ENCODE measurements around the gene IZUMO1.
"Not testable (repeated sequence)": the region's sequence is repeated elsewhere in the genome, so short reads cannot be mapped to it uniquely, and the experiment has no call there.

The IZUMO1 gene

DNA sequence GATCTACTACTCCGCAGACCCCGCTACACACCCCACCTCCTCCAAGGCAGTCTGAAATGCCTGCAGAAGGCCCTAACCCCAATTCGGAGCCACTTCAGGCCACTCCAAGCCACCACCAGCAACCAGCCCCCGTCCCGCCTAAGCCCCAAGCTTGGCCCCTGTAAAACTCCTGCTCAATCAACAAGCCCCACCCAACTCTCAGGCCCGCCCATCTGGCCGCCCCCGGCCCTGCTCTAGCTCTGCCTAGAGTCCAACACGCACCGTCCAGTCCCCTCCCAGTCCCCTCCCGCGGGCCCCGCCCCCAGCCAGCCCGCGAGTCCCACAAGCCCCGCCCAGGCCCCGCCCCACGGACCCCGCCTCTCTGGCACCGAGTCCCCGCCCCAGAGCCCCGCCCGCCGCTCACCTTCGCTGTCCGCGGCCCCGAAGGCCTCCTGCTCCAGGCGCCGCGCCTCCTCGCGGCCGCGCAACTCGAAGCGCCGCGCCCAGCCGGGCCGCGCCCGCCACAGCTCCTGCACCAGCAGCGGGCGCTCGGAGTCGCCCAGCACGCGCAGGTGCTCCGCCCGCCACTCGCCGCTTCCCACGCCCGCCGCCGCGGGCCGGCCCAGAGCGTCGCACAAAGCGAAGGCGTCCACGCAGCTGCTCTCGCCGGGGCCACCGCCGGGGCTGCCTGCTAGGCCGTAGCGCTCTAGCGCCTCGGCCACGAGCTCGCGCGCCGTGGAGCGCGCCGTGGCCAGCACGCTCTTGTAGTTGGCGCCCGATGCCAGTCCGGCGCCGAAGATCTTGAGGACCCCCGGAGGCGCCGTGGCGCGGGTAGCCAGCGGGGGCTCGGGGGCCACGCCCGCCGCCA, 7.9 kb downstream of the IZUMO1 start:
- peak; percentile 76 to 91 for DNase-seq (ENCODE audit: extremely low read depth in 1 of 2, low read depth in 1 of 2)

DNA sequence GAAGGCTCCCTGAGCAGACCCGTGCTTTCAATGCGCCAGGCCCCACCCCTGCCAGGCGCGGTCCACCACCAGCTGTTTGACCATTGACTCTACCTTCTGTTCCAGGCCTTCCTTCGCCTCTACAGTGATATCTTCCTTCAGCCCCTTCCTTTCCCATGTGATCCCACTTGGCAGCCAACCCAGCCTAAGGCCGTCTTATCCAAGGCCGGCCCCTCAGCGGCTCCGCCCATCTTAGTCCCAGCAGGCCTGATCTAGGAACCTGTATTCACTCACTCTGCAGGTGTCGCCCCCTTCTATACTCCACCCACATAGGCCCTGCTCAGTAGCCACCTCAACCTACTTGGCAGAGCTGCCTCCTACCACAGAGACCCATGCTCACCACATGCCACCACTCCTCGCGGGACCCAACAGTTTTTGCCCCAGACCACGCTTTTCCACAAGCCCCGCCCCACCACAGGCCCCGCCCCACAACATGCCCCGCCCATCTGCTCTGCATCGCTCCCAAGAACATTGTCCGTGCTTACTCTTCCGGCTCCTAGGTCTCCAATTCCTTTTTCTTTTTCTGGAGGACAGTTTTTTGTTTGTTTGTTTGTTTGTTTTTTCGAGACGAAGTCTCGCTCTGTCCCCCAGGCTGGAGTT, 9.2 kb downstream of the IZUMO1 start:
- DNase-seq (ENCODE audit: extremely low read depth in 1 of 2, low read depth in 1 of 2) = no peak

DNA sequence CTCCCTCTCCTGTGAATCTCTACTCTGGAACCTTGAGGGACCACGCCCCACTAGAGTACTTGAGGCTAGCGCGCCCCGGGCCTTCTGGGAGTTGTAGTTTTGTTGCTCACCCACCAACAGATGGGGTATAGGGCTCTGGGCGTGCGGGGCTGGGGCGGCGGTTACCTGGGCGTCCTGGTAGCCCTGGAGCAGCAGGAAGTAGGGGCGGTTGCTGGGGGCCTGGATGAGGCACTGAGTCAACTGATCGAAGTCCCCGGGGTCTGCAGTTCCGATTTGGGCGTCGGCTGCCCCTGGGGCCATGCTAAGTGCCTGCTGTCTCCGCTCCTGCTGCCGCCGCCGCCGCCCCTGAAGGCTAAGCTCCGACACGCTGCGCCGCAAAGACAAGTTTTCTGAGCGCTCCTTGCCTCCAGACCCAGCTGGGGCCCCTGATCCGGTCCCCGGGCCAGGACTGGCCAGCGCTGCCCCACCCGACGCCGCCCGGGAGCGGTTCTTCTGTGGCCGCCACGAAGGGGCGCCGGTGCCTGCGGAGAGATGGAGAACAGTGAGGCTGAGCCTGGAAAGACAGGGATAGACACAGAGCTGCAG, 11.6 kb downstream of the IZUMO1 start:
- DNase-seq (ENCODE audit: extremely low read depth in 1 of 2, low read depth in 1 of 2) = no peak

DNA sequence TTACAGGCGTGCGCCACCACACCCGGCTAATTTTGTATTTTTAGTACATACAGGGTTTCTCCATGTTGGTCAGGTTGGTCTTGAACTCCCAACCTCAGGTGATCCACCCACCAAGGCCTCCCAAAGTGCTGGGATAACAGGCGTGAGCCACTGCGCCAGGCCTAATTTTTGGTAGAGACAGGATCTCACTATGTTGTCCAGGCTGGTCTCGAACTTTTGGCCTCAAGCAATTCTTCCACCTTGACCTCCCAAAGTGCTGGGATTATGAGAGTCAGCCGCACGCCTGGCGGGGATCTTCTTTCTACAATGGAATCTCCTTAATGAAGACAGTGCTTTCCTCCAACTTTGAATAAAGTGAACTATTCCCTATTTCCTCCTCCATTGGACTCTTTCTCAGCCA, 12.1 kb downstream of the IZUMO1 start:
- DNase-seq (ENCODE audit: extremely low read depth in 1 of 2, low read depth in 1 of 2) = no peak

DNA sequence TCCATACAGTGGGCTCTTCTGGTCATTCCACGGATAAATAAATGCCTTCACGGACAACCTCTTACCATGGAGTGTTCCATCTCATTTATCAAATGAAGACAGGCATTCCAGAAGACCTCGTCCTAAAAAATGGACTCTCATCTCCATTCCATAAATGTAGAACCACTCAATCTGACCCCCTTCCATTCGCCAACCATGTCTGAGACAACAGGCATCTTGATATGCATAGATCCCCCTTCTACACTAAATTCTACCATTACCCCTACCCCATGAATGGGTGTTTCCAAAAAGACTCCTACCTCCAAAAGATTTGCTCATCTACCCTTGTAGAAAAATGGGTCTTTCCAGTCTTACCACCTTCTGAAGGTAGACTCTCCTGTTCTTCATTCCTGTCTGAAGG, 15.3 kb downstream of the IZUMO1 start:
- no peak for DNase-seq (ENCODE audit: extremely low read depth in 1 of 2, low read depth in 1 of 2)

DNA sequence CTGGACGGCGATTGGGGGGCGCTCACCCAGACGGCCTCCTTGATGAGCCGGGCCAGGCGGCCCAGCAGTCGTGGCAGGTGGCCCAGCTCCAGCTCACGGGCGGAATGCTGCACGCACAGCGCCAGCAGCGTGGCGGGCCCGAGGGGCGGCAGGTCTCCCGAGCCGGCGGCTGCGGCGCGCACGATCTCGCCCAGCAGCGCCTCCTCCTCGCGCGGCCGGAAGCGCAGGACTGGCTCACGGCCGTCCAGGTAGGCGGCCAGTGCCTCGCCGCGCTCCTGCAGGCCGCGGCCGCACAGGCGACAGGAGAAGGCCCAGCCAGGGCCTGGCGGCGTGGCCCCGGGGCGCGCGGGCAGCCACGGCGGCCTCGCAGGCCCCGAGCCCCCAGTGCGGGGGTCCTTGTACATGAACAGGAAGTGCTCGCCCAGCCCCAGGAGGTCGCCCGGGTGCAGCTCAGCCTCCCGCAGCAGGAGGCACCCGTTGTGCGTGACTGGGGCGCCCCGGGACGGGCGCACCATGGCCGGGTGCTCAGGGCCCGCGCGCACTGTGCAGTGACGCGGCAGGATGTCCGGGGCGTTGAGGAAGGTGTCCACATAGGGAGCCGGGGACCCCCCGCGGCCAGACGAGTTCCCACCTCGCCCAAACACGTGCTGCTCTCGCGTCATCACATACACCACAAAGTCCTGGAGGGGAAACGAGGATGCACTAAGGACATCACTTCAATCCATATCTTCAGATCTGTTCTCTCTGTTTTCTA, 17.6 kb downstream of the IZUMO1 start:
- no peak for DNase-seq (ENCODE audit: extremely low read depth in 1 of 2, low read depth in 1 of 2)

DNA sequence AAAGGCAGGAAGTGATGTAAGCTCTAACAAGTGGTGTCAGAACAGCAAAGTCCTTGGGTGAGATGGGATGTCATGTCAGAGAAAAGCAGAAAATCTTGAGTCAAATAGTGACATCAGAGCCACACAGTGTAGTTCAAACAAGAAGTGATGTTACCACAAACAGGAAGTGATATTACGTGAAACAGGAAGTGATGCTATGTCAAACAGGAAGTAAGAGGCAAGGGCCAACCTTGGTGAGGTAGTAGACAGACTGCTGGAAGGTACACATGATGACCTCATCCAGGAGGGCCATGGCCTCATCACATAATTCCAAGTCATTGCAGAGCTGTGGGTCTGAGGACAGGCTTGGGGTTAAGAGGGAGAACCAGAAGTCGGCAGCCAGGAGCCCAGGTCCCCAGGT, 20.2 kb downstream of the IZUMO1 start:
- DNase-seq (ENCODE audit: extremely low read depth in 1 of 2, low read depth in 1 of 2) = no peak

DNA sequence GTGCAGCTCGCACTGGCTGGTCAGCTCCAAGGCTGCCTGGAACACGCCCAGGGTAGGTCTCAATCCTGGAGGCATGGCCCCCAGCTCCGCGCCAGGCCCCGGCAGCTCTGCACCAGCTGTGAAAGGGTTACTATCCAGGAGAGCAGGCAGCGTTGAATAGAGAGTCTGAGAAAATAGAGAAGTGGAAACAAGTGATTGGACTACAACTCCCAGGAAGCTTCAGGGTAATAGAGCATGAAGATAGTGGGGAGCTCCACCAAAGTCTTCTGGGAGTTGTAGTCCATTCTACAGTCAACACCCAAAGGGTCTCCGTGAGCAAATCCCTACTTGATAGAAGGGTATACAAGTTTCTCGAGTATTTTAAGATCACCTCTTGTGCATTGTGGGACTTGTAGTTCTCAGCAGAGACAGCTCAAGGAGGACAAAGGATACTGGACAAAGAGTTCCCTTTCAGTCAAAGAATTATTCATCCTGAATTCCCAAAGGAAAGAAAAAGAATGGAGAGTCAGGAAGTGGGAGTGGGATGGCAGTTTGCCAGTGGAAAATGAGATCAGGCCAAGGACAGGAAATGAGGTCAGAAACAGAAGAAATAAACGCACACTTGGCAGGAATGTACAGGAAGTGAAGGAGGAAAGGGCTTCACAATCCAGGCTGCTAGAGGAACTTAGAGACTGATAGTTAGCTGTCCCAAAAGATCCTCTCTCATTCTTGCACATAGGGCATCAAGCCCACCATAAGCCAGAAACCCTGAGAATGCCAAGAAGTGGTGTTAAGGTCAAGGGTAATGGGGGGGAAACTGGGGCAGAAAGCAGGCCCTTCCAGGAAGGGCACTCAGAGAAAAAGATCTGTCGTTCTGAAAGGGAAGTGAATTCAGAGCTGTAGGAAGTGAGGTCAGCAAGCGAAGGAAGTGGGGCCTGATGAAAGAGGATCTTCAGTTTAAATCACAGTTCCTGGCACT, 21.6 kb downstream of the IZUMO1 start:
- DNase-seq (ENCODE audit: extremely low read depth in 1 of 2, low read depth in 1 of 2) = no peak

DNA sequence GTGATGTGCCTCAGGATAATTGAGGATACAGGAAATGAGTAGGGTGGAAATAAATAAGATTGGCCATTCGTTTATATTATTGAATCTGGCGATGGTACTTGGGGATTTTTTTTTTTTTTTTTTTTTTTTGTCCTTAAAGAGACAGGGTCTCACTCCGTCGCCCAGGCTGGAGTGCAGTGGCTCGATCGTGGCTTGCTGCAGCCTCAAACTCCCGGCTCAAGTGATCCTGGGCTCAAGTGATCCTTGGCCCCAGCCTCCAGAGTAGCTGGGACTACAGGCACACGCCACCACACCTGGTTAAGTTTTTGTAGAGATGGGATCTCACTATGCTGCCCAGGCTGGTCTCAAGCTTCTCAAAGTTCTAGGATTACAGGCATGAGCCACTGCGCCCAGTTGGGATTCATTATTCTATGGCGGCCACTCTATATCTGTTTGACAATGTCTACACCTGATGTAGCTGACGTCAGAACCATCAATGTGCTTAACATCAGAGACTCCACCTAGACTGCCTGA, 24.5 kb downstream of the IZUMO1 start:
- no peak for DNase-seq (ENCODE audit: extremely low read depth in 1 of 2, low read depth in 1 of 2)

DNA sequence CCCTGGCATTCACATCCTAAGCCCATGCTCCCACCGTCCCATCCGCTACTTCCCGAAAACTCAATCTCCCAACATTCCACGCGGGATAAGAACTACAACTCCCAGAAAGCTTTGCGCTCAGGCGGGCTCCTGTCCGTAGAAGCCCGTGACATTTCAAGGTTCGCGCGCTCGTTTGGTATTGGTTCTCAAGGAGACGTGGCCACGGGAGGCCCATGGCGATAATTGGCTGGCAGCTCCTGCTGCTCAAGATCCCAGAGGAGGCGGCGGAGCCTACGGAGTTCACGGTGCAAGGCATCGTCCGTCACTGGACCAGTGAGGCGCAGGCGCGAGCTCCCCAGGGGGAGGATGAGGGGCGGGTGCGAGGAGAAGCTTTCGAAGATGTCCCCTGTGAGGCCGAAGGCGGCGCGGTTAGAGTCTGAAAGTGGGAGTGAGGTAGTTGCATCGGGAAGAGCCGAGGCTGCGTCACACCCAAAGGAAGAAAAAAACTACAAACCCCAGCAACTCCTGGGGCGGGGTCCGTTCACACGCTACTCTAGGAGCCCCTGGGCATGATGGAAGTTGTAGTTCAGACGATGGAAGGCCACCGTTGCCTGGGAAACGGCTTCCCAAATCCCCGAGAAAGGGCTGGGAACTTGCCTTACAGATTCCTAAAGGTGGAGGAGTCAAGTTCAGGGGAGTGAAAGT, 26.0 kb downstream of the IZUMO1 start:
- DNase-seq (ENCODE audit: extremely low read depth in 1 of 2, low read depth in 1 of 2) = peak; percentile 74 to 79

DNA sequence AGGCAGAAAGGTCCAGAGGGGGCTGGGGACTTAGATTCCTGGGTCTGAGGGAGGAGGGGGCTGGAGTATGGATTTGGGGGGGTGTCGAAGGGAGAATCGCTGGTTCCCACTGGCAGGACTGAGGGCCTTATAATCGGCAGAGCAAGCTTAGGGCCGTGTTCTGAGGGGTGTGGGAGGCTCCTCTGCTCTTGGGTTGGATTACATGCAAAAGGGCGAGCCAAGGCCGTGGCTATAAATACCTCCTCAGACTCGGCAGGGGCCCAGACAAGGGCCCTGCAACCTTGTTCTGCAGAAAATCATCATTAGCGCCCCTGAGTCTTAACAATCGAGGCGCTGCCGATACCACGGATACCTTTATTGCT, 26.5 kb downstream of the IZUMO1 start:
- DNase-seq (ENCODE audit: extremely low read depth in 1 of 2, low read depth in 1 of 2) = no peak

DNA sequence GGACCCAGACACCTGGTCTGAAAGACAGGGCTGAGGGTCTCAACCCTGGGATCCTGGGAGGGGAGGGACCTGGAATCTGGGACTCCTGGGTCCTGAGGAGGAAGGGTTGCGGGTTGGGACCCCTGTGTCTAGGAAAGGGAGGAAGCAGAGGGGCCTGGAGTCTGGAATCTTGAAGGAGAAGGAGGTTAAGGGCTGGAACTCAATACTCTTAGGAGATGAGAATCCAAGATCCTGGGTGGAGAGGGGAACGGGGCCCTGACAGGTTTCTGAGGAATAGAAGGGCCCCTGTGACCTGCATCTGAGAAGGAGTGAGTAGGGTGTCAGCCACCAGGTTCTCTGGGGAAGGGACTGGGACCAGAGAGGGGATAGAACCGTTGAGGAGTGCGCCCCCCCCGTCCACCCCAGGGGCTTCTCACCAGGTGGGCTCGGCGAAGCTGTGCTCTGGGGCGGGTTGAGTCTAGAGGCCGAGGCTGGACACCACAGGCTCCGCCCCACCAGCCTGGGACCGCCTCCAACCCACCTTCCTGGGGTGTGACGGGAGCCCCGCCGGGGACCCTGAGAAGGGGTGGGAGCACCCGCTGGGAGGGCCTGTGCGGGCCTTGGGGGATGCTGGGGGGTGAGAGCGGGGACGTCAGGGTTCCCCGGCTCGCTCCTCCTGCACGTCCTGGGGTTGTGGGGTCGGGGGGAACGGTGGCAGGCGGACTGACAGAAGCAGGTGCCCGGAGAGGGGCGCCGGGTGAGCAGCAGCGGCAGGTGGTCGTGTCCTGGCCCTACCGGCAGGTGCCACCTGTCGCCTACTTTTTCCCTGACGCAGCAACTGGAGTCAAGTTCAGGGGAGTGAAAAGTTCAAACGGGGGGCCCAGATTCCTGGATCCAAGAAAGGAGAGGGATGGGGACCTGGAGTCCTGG, 27.2 kb downstream of the IZUMO1 start, which contains the start of gene MAMSTR:
Gene MAMSTR (minus strand): TSS at position 463 of the 909 bp plus-strand sequence. CDS start 694 bp downstream, outside the sequence.
- DNase-seq (ENCODE audit: extremely low read depth in 1 of 2, low read depth in 1 of 2) = no peak

DNA sequence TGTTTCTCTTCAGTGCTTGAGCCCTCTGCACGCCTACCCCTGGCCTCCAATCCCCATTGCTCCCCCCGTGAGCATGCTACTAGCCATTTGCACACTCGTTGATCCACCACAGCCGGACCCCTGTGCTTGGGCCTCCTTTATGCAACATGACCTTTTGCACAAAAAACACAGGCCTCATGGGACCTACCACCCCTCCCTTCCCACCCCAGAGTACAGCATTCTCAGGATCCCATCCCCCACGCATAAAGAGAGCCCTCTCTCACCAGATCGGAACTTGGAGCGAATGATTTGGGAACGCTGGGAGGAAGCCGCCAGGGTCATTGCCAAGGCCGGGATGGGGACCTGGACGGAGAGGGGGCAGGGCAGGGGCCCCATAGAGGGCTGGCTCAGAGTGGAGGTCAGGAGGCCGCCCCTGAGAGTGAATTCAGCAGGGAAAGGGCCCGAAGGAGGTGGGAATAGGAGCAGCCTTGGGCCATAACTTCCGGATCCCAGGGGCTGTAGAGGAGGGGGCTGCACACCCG, 27.9 kb downstream of the IZUMO1 start:
- no peak for DNase-seq (ENCODE audit: extremely low read depth in 1 of 2, low read depth in 1 of 2)

DNA sequence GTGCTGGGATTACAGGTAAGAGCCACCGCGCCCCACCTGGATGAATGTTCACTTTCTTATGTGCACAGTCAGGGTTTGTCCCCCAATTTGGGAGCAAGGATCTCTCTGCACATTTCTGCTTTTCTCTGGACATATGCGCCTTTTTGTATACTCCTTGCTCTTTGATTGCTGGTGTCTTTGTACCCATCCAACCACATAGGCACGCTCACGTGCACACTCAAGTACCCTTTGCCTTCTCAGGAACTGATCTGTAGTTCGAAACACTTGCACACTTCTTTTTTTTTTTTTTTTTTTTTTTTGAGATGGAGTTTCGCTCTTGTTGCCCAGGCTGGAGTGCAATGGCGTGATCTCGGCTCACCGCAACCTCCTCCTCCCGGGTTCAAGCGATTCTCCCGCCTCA, 28.6 kb downstream of the IZUMO1 start:
- not testable (repeated sequence) for DNase-seq (ENCODE audit: extremely low read depth in 1 of 2, low read depth in 1 of 2)

DNA sequence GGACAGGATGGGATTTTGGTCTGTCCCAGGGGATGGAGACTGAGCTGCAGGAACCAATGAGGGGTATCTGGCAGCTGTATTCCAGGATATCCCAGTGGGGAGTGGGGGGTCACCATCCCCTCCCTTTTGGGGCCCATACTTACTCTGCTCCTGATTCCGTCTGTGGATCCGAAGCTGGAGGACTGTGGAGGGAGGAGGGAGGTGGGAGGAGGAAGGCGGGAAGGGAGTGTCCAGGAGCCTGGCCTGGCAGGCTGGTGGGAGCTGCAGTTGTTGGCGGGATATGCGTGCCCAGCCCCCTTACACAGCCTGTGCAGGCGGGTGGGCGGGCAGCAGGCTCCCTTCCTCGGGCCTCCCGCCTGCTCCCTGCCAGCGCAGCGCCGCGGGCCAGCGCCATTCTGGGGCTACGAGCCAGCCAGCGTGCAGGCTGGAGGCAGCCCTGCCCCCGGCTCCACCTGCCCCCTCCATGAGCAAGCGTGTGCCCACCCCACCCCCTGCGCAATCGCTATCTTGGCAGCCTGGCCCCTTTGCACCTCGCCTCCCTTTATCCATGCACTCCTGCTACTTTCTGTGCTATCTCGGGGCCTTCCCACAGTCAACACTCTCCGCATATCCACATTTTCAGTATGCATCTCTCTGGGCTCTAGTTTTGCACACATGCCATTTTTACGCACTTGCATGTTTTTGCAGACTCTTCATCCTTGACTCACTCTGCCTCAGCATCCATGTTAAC, 30.0 kb downstream of the IZUMO1 start:
- no peak for DNase-seq (ENCODE audit: extremely low read depth in 1 of 2, low read depth in 1 of 2)

DNA sequence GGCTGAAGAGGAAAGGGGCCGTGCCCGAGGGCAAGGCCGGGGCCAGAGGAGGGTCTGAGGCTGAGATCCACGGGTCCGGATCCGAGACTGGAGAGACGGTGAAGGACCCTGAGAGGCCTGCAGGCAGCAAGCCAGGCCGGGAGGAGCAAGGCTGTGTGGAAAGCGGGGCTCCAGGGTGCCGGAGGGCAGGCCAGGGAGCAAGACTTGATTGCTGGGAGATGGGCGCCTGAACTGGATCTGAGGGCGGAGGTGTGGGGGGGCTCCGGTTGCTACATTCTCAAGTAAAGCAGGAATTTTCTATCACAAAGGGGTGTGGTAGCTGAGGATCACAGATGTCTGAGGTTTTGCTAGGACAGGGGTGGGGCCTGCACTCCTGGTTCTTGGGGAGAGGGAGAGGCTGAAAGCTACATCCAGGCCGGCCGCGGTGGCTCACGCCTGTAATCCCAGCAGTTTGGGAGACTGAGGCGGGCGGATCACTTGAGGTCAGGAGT, 31.0 kb downstream of the IZUMO1 start:
- no peak for DNase-seq (ENCODE audit: extremely low read depth in 1 of 2, low read depth in 1 of 2)

Data from activated CD8-positive, alpha-beta memory T cell treated with anti-CD3 and anti-CD28 coated beads for 1 hour (primary cell).